C4-2B (cell line): ENCODE data around the gene PLXNA2.

ENCODE experiments used
- H3K27ac ChIP-seq: fragments of 450-650 bp; 2 replicates; pipeline ENCODE4 v1.5.1; 2017
- ZFX ChIP-seq: fragments of 450-650 bp; IDR thresholded peaks from 2 replicates; pipeline ENCODE4 v1.6.1; 2017
- TF ChIP-seq, protein P1 (sequence below): fragments of 450-650 bp; conservative IDR thresholded peaks from 2 replicates; pipeline ENCODE4 v1.5.1; 2017; ENCODE audit warnings: mild to moderate bottlenecking

The PLXNA2 gene

DNA sequence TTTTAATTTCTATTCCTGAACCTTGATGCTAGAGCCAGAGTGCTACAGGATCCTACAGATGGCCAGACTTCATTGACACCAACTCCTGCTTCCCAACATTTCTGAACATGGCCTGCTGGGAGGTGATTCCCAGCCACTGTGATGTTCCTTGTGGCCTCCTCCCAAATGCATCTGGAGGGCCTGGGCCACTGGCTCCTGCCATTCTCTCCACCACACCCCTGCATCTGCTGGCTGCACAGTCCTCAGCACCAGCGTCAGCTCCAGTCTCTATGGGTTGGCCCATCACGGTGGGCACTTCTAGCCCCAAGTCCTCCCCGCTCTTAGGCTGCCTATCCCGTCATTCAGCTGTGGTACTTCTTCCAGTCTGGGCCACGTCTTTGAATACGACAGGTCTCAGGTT lies 242.1 kb downstream of the PLXNA2 start:
- no peak overlapping the region for H3K27ac ChIP-seq
- no peak for TF ChIP-seq ZFX
- TF ChIP-seq, protein P1, sequence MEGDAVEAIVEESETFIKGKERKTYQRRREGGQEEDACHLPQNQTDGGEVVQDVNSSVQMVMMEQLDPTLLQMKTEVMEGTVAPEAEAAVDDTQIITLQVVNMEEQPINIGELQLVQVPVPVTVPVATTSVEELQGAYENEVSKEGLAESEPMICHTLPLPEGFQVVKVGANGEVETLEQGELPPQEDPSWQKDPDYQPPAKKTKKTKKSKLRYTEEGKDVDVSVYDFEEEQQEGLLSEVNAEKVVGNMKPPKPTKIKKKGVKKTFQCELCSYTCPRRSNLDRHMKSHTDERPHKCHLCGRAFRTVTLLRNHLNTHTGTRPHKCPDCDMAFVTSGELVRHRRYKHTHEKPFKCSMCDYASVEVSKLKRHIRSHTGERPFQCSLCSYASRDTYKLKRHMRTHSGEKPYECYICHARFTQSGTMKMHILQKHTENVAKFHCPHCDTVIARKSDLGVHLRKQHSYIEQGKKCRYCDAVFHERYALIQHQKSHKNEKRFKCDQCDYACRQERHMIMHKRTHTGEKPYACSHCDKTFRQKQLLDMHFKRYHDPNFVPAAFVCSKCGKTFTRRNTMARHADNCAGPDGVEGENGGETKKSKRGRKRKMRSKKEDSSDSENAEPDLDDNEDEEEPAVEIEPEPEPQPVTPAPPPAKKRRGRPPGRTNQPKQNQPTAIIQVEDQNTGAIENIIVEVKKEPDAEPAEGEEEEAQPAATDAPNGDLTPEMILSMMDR: no peak

GRCh38 chr1:208000504-208000903 lies 243.7 kb downstream of the PLXNA2 start:
- TF ChIP-seq ZFX: no peak
- TF ChIP-seq, protein P1: no peak

DNA sequence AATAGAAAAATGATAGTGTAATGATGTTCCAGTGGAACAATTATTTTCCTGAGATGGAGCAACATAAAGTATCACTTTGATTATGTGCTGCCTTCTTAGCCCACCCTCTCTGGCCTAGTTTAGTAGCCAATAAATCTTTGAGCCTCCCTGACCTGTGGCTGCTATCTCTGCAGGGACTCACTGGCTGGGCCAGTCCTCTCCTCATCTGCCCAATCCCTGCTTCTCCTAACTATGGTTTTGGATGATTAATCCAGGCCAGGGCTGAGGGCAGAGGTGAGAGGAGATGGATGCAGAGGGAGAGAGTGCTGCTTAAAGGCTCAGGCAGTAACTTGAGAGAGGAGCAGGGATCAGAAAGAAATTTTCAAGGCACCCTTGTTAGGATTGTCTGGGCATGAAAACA lies 244.2 kb downstream of the PLXNA2 start:
- peak overlapping the region; percentile 27 for H3K27ac ChIP-seq
- no peak for TF ChIP-seq ZFX
- TF ChIP-seq, protein P1: no peak

More at GRCh38 chr1:208000504-208000903, 243.7 kb downstream of the PLXNA2 start:
- no peak overlapping the region for H3K27ac ChIP-seq

DNA sequence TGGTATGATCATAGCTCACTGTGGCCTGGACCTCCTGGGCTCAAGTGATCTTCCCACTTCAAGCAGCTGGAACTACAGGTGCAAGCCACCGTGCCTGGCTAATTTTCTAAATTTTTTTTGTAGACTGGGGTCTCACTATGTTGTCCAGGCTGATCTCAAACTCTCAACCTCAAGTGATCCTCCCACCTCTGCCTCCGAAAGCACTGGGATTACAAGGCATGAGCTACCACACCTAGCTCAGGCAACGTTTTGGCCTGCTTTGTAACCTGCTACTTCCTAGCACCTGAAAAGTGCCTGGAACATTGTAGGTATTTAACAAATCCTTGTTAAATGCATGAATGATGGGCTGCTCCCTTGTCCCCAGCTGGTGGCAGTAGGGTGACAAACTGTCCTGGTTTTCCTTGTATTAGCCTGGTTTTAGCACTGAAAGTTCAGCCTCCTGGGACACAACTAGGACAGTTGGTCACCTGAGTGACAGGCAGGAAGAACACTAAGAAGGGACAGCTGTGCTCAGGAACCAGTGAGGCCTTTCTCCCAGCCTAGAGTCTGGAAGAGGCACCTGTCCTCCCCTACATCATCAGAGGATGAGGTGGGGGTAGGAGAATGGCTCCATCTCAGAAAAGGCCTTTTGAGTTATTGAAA lies 244.8 kb downstream of the PLXNA2 start:
- TF ChIP-seq, protein P1: no peak
- TF ChIP-seq ZFX: no peak
- no peak overlapping the region for H3K27ac ChIP-seq

GRCh38 chr1:207998691-207999090 lies 245.5 kb downstream of the PLXNA2 start:
- TF ChIP-seq ZFX: no peak
- TF ChIP-seq, protein P1: no peak
- no peak overlapping the region for H3K27ac ChIP-seq

DNA sequence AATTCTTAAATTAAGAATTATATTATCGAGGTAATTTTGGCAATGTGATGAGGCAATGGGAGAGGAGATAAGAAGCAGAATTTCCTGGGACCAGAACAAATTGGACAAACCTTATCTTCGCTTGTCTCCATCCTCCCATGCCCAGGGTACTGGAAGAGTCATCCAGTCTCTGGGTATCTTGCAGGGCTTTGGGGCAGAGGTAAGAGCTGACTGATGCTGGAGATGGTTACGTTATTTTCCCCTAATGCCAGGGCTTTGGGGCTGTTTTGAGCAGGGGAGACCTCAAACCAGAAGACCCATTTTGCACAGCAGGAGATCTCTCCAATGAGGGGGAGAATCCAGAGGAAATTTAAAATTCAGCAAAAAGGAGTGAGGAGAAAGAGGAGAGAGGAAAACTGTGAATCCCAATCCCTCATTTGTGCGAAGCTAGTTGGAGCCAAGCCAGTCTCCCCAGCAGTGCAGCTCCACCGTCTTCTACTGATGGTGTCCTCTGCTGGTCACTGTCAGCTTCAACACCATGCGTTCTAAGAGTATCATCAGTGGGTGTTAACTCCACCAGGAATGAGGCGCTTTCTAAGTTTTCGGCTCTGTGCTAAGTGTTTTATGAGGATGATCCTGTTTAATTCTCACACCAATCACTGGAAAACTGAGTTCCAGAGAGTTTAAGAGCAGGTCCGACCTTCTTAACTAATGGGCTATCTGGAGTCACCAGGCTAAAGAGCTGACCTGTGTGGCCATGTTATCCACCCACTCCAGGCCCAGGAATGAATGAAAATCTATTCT lies 246.5 kb downstream of the PLXNA2 start:
- no peak overlapping the region for H3K27ac ChIP-seq
- TF ChIP-seq, protein P1: peak; percentile 94
- TF ChIP-seq ZFX: no peak

GRCh38 chr1:207996636-207997035 lies 247.5 kb downstream of the PLXNA2 start:
- no peak overlapping the region for H3K27ac ChIP-seq
- no peak for TF ChIP-seq ZFX
- TF ChIP-seq, protein P1: no peak
